ENCODE measurements around the gene KDR. TPM values are rescaled to one million over a fixed set of nuclear protein-coding genes. Genes with fewer than 3 reads are reported as not detected.

KDR gene
- total and polyA plus RNA-seq, 3 experiments from 2014 or later: not detected

- Mint-ChIP-seq H3K4me3 (no peak overlapping the region), H3K27ac (no peak overlapping the region), H3K36me3 (no peaks in the 10 kb centered on the region), H3K27me3 (peaks cover 0 to 6% of the 10 kb centered on the region in 2 donors), H3K9me3 (peaks cover 0 to 2% (median 0%) of the 10 kb centered on the region in 5 donors), H3K4me1 (no peaks in the 10 kb centered on the region)
- Histone ChIP-seq H3K4me3 (ENCODE audit: low read length) (no peak overlapping the region), H3K27me3 (ENCODE audit: insufficient read depth, low read length, poor library complexity, severe bottlenecking) (no peaks in the 10 kb centered on the region), H3K9me3 (ENCODE audit: low read length) (no peaks in the 10 kb centered on the region), H3K36me3 (ENCODE audit: insufficient read depth, low read length) (no peaks in the 10 kb centered on the region), H3K4me1 (ENCODE audit: insufficient read depth, low read length) (no peaks in the 10 kb centered on the region), H3K27ac (ENCODE audit: low read depth, low read length) (no peak overlapping the region)
- no peak for DNase-seq
- POLR2A ChIA-PET: no interaction called here
- CTCF ChIA-PET: no interaction called here
Observed at GRCh38 chr4:55132775-55133174, 7.4 kb upstream of the KDR start.

- POLR2A ChIA-PET: no interaction called here
- Mint-ChIP-seq H3K4me3 (no peak overlapping the region), H3K27me3 (peaks cover 23 to 25% of the 10 kb centered on the region in 2 donors), H3K4me1 (peaks cover 0 to 10% (median 7%) of the 10 kb centered on the region in 3 donors), H3K9me3 (peaks cover 0 to 3% (median 0%) of the 10 kb centered on the region in 5 donors), H3K36me3 (no peaks in the 10 kb centered on the region), H3K27ac (no peak overlapping the region)
- H3K9me3 ChIP-seq (ENCODE audit: low read length): no peaks in the 10 kb centered on the region
- no peak overlapping the region for H3K27ac ChIP-seq (ENCODE audit: low read depth, low read length)
- DNase-seq: no peak
- no peaks in the 10 kb centered on the region for H3K36me3 ChIP-seq (ENCODE audit: insufficient read depth, low read length)
- H3K4me3 ChIP-seq (ENCODE audit: low read length): no peak overlapping the region
- no peaks in the 10 kb centered on the region for H3K4me1 ChIP-seq (ENCODE audit: insufficient read depth, low read length)
- no peaks in the 10 kb centered on the region for H3K27me3 ChIP-seq (ENCODE audit: insufficient read depth, low read length, poor library complexity, severe bottlenecking)
- CTCF ChIA-PET: no interaction called here
Observed at GRCh38 chr4:55127521-55127920, 2.1 kb upstream of the KDR start.

GRCh38 chr4:55127053-55127452, 1.7 kb upstream of the KDR start:
- peaks cover 23 to 25% of the 10 kb centered on the region in 2 donors for H3K27me3 Mint-ChIP-seq
- no peaks in the 10 kb centered on the region for H3K36me3 Mint-ChIP-seq
- Histone ChIP-seq H3K36me3 (ENCODE audit: insufficient read depth, low read length) (no peaks in the 10 kb centered on the region), H3K4me3 (ENCODE audit: low read length) (no peak overlapping the region), H3K27ac (ENCODE audit: low read depth, low read length) (no peak overlapping the region), H3K9me3 (ENCODE audit: low read length) (no peaks in the 10 kb centered on the region), H3K4me1 (ENCODE audit: insufficient read depth, low read length) (no peaks in the 10 kb centered on the region), H3K27me3 (ENCODE audit: insufficient read depth, low read length, poor library complexity, severe bottlenecking) (no peaks in the 10 kb centered on the region)
- no peak for DNase-seq
- no peak overlapping the region for H3K27ac Mint-ChIP-seq
- peaks cover 0 to 10% (median 7%) of the 10 kb centered on the region in 3 donors for H3K4me1 Mint-ChIP-seq
- ChIA-PET POLR2A (no interaction called here), CTCF (no interaction called here)
- H3K9me3 Mint-ChIP-seq: peaks cover 0 to 3% (median 0%) of the 10 kb centered on the region in 5 donors
- H3K4me3 Mint-ChIP-seq: no peak overlapping the region

GRCh38 chr4:55125763-55126541, 557 bp upstream of the KDR start:
- no peak overlapping the region for H3K27ac Mint-ChIP-seq
- H3K9me3 Mint-ChIP-seq: peaks cover 0 to 3% (median 0%) of the 10 kb centered on the region in 5 donors
- no peaks in the 10 kb centered on the region for H3K36me3 ChIP-seq (ENCODE audit: insufficient read depth, low read length)
- peaks cover 0 to 10% (median 7%) of the 10 kb centered on the region in 3 donors for H3K4me1 Mint-ChIP-seq
- H3K27me3 ChIP-seq (ENCODE audit: insufficient read depth, low read length, poor library complexity, severe bottlenecking): no peaks in the 10 kb centered on the region
- H3K4me1 ChIP-seq (ENCODE audit: insufficient read depth, low read length): no peaks in the 10 kb centered on the region
- no peak overlapping the region for H3K27ac ChIP-seq (ENCODE audit: low read depth, low read length)
- CTCF ChIA-PET: no interaction called here
- no peaks in the 10 kb centered on the region for H3K9me3 ChIP-seq (ENCODE audit: low read length)
- peaks cover 23 to 25% of the 10 kb centered on the region in 2 donors for H3K27me3 Mint-ChIP-seq
- DNase-seq: no peak
- POLR2A ChIA-PET: no interaction called here
- H3K4me3 Mint-ChIP-seq: peak overlapping the region in 3 of 7 donors; percentile 38 to 60 (median 38)
- H3K4me3 ChIP-seq (ENCODE audit: low read length): no peak overlapping the region
- no peaks in the 10 kb centered on the region for H3K36me3 Mint-ChIP-seq

GRCh38 chr4:55124322-55125076, 896 bp downstream of the KDR start:
- Histone ChIP-seq H3K4me3 (ENCODE audit: low read length) (no peak overlapping the region), H3K9me3 (ENCODE audit: low read length) (no peaks in the 10 kb centered on the region), H3K4me1 (ENCODE audit: insufficient read depth, low read length) (no peaks in the 10 kb centered on the region), H3K27me3 (ENCODE audit: insufficient read depth, low read length, poor library complexity, severe bottlenecking) (no peaks in the 10 kb centered on the region), H3K27ac (ENCODE audit: low read depth, low read length) (no peak overlapping the region), H3K36me3 (ENCODE audit: insufficient read depth, low read length) (no peaks in the 10 kb centered on the region)
- no peak overlapping the region for H3K27ac Mint-ChIP-seq
- peaks cover 0 to 3% (median 0%) of the 10 kb centered on the region in 5 donors for H3K9me3 Mint-ChIP-seq
- H3K4me3 Mint-ChIP-seq: no peak overlapping the region
- POLR2A ChIA-PET: no interaction called here
- peaks cover 23 to 25% of the 10 kb centered on the region in 2 donors for H3K27me3 Mint-ChIP-seq
- H3K4me1 Mint-ChIP-seq: peaks cover 0 to 10% (median 7%) of the 10 kb centered on the region in 3 donors
- no peaks in the 10 kb centered on the region for H3K36me3 Mint-ChIP-seq
- CTCF ChIA-PET: no interaction called here
- DNase-seq: no peak

- H3K27me3 Mint-ChIP-seq: peaks cover 23 to 25% of the 10 kb centered on the region in 2 donors
- ChIA-PET POLR2A (no interaction called here), CTCF (no interaction called here)
- H3K4me1 ChIP-seq (ENCODE audit: insufficient read depth, low read length): no peaks in the 10 kb centered on the region
- no peaks in the 10 kb centered on the region for H3K36me3 ChIP-seq (ENCODE audit: insufficient read depth, low read length)
- no peaks in the 10 kb centered on the region for H3K36me3 Mint-ChIP-seq
- H3K27ac Mint-ChIP-seq: no peak overlapping the region
- no peak overlapping the region for H3K4me3 Mint-ChIP-seq
- no peaks in the 10 kb centered on the region for H3K27me3 ChIP-seq (ENCODE audit: insufficient read depth, low read length, poor library complexity, severe bottlenecking)
- H3K4me1 Mint-ChIP-seq: peaks cover 0 to 10% (median 7%) of the 10 kb centered on the region in 3 donors
- no peak overlapping the region for H3K27ac ChIP-seq (ENCODE audit: low read depth, low read length)
- H3K4me3 ChIP-seq (ENCODE audit: low read length): no peak overlapping the region
- no peaks in the 10 kb centered on the region for H3K9me3 ChIP-seq (ENCODE audit: low read length)
- no peak for DNase-seq
- H3K9me3 Mint-ChIP-seq: peaks cover 0 to 3% (median 0%) of the 10 kb centered on the region in 5 donors
Observed at GRCh38 chr4:55123791-55124190, 1.6 kb downstream of the KDR start.

- Histone ChIP-seq H3K4me3 (ENCODE audit: low read length) (no peak overlapping the region), H3K4me1 (ENCODE audit: insufficient read depth, low read length) (no peaks in the 10 kb centered on the region), H3K9me3 (ENCODE audit: low read length) (no peaks in the 10 kb centered on the region), H3K36me3 (ENCODE audit: insufficient read depth, low read length) (no peaks in the 10 kb centered on the region), H3K27ac (ENCODE audit: low read depth, low read length) (no peak overlapping the region), H3K27me3 (ENCODE audit: insufficient read depth, low read length, poor library complexity, severe bottlenecking) (no peaks in the 10 kb centered on the region)
- H3K4me1 Mint-ChIP-seq: peaks cover 0 to 10% (median 7%) of the 10 kb centered on the region in 3 donors
- H3K9me3 Mint-ChIP-seq: peaks cover 0 to 3% (median 0%) of the 10 kb centered on the region in 5 donors
- ChIA-PET POLR2A (no interaction called here), CTCF (no interaction called here)
- no peak overlapping the region for H3K4me3 Mint-ChIP-seq
- peaks cover 23 to 25% of the 10 kb centered on the region in 2 donors for H3K27me3 Mint-ChIP-seq
- DNase-seq: no peak
- no peak overlapping the region for H3K27ac Mint-ChIP-seq
- H3K36me3 Mint-ChIP-seq: no peaks in the 10 kb centered on the region
Observed at GRCh38 chr4:55122235-55122634, 3.2 kb downstream of the KDR start.

- no peaks in the 10 kb centered on the region for H3K36me3 ChIP-seq (ENCODE audit: insufficient read depth, low read length)
- CTCF ChIA-PET: no interaction called here
- no peaks in the 10 kb centered on the region for H3K27me3 ChIP-seq (ENCODE audit: insufficient read depth, low read length, poor library complexity, severe bottlenecking)
- no peak overlapping the region for H3K27ac ChIP-seq (ENCODE audit: low read depth, low read length)
- H3K4me3 Mint-ChIP-seq: no peak overlapping the region
- peaks cover 0 to 3% (median 0%) of the 10 kb centered on the region in 5 donors for H3K9me3 Mint-ChIP-seq
- no peaks in the 10 kb centered on the region for H3K36me3 Mint-ChIP-seq
- H3K4me3 ChIP-seq (ENCODE audit: low read length): no peak overlapping the region
- no peak overlapping the region for H3K27ac Mint-ChIP-seq
- POLR2A ChIA-PET: no interaction called here
- no peaks in the 10 kb centered on the region for H3K9me3 ChIP-seq (ENCODE audit: low read length)
- H3K4me1 Mint-ChIP-seq: peaks cover 0 to 6% (median 5%) of the 10 kb centered on the region in 3 donors
- no peak for DNase-seq
- no peaks in the 10 kb centered on the region for H3K4me1 ChIP-seq (ENCODE audit: insufficient read depth, low read length)
- peaks cover 17 to 19% of the 10 kb centered on the region in 2 donors for H3K27me3 Mint-ChIP-seq
Observed at GRCh38 chr4:55121246-55121645, 4.1 kb downstream of the KDR start.

Measured in CD8-positive, alpha-beta memory T cell (primary cell).